ENCODE results near the gene EXOC4.

DNA sequence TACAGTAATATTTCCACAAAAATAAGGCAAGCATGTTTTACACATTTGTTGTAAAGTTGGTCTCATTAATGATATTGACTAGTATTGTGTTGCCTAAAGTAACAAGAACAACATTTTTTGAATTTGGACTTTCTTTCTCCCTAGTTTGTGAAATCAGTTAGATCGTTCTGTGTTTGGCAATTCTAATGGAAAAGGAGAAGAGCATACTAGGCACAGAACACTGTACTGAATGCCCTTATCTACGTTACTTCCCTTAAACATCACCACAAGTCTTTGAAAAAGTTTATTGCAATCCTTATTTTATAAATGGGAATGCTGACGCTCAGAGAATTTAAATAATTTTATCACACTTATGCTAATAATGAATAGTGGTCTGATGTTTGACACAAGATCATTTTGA is 372.2 kb downstream of the EXOC4 start:
- TF ChIP-seq, protein P1, sequence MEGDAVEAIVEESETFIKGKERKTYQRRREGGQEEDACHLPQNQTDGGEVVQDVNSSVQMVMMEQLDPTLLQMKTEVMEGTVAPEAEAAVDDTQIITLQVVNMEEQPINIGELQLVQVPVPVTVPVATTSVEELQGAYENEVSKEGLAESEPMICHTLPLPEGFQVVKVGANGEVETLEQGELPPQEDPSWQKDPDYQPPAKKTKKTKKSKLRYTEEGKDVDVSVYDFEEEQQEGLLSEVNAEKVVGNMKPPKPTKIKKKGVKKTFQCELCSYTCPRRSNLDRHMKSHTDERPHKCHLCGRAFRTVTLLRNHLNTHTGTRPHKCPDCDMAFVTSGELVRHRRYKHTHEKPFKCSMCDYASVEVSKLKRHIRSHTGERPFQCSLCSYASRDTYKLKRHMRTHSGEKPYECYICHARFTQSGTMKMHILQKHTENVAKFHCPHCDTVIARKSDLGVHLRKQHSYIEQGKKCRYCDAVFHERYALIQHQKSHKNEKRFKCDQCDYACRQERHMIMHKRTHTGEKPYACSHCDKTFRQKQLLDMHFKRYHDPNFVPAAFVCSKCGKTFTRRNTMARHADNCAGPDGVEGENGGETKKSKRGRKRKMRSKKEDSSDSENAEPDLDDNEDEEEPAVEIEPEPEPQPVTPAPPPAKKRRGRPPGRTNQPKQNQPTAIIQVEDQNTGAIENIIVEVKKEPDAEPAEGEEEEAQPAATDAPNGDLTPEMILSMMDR (conservative IDR thresholded peaks at IDR 0.05), result no peak
- no peak for TF ChIP-seq ZFX (IDR thresholded peaks at IDR 0.05)
